Vagina (tissue), 2 donors: ENCODE data around the gene ISOC2. TPM values are rescaled to one million over a fixed set of nuclear protein-coding genes. Genes with fewer than 3 reads are reported as not detected.

Experiments used
- DNase-seq, 2 donors: peaks; one replicate each; pipeline ENCODE4 v3.0.0-alpha.2; 2017; ENCODE audit errors: extremely low spot score in 2 of 2
- H3K27ac ChIP-seq: fragments of 200-600 bp; sonication (generic); one replicate; pipeline ENCODE4 v1.5.1; 2019
- H3K27me3 ChIP-seq: fragments of 200-600 bp; sonication (generic); one replicate; pipeline ENCODE4 v1.5.1; 2019
- H3K36me3 ChIP-seq, 2 donors: fragments of 200-600 bp; sonication (generic); one replicate each; pipeline ENCODE4 v1.5.1; 2017 to 2019
- H3K4me1 ChIP-seq: fragments of 200-600 bp; sonication (generic); one replicate; pipeline ENCODE4 v1.5.1; 2019
- H3K4me3 ChIP-seq, 2 donors: fragments of 200-600 bp; sonication (generic); 1 replicate in 1 of 2; 2 replicates in 1 of 2; pipeline ENCODE4 v1.5.1; 2016 to 2019
- H3K9me3 ChIP-seq: fragments of 200-600 bp; sonication (generic); one replicate; pipeline ENCODE4 v1.5.1; 2019
- POLR2A ChIP-seq, 2 donors: fragments of 450-650 bp; IDR thresholded peaks; one replicate each; pipeline ENCODE4 v1.6.1; 2017; ENCODE audit warnings: antibody characterized with exemption in 2 of 2, mild to moderate bottlenecking in 2 of 2, moderate library complexity in 2 of 2
- POLR2AphosphoS5 ChIP-seq, 2 donors: sonication (generic); formaldehyde crosslinking; IDR thresholded peaks; one replicate each; pipeline ENCODE4 v1.9.0; 2017; ENCODE audit warnings: antibody characterized with exemption in 2 of 2, mild to moderate bottlenecking in 2 of 2, low read depth in 1 of 2; ENCODE audit not compliant: insufficient read depth in 1 of 2
- intact Hi-C: fragments of 100-400 bp; cut with DNase I; formaldehyde crosslinking; loops from one replicate; pipeline ENCODE4 v1.15.1; 2023
- total RNA-seq: library from RNA; depleted of rRNA; stranded (reverse); fragments of >200 nt; gene quantifications from one replicate; pipeline ENCODE4 v1.2.3, GENCODE V29; 2016
- TF ChIP-seq, protein P1 (sequence below), 3 experiments: fragments of 450-650 bp in 2 of 3; fragments of 200-600 bp in 1 of 3; sonication (generic) in 1 of 3; IDR thresholded peaks; one replicate each; pipeline ENCODE4 v1.5.1; 2017 to 2019; ENCODE audit warnings: antibody characterized with exemption in 3 of 3, mild to moderate bottlenecking in 2 of 3, moderate library complexity in 2 of 3

ISOC2 gene
- total RNA-seq, 1 donor from 2014 or later: 61.4 TPM

DNA sequence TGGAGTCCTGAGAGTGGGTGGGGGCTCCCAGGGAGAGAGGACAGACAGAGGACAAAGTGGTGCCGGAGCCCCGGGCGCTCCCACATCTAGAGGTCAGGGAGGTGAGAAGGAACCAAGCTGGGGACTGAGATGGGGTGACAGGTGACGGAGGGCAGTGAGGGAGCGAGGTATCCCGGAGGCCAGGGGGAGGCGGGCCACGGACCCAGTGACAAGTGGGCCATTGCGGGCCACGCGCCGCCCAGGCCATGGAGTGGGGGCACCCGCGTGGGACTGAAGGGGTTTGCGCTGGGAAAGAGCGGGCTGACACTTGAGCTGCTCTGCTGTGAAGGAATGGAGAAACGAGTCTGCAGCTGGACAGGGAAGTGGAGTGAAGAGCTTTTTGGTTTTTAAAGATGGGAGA is 17.6 kb upstream of the ISOC2 start:
- Histone ChIP-seq H3K27me3 (no peaks in the 10 kb centered on the region), H3K4me3 (no peak overlapping the region), H3K27ac (no peak overlapping the region), H3K36me3 (no peaks in the 10 kb centered on the region), H3K9me3 (no peaks in the 10 kb centered on the region), H3K4me1 (peaks cover 38% of the 10 kb centered on the region)
- no peak for DNase-seq
- TF ChIP-seq POLR2A (IDR thresholded peaks at IDR 0.05): no peak
- intact Hi-C loops: no loop called here

DNA sequence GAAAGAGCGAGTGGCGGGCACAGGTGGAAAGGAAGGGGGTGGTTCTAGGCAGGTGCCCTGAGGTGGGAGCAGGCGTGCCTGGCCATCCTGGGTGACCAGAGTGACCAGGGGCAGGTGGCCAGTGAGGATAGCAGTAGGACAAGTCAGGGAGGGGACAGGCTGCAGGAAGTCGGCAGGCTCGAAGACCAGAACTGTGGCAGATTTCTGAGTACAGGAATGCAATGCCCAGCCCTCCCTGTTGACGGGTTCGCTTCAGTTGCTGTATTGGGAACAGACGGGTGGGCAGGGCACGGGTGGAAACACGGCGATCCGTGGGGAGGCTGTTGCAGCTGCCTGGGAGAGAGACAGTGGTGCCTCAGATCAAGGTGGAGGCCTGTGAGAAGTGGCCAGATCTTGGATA is 16.9 kb upstream of the ISOC2 start:
- intact Hi-C loops: no loop called here
- H3K27ac ChIP-seq: no peak overlapping the region
- DNase-seq: no peak
- no peak overlapping the region for H3K4me3 ChIP-seq
- H3K27me3 ChIP-seq: no peaks in the 10 kb centered on the region
- no peaks in the 10 kb centered on the region for H3K36me3 ChIP-seq
- no peaks in the 10 kb centered on the region for H3K9me3 ChIP-seq
- TF ChIP-seq POLR2A (IDR thresholded peaks at IDR 0.05) (no peak), POLR2AphosphoS5 (IDR thresholded peaks at IDR 0.05; ENCODE audit: insufficient read depth in 1 of 2, low read depth in 1 of 2) (no peak)
- TF ChIP-seq, protein P1, sequence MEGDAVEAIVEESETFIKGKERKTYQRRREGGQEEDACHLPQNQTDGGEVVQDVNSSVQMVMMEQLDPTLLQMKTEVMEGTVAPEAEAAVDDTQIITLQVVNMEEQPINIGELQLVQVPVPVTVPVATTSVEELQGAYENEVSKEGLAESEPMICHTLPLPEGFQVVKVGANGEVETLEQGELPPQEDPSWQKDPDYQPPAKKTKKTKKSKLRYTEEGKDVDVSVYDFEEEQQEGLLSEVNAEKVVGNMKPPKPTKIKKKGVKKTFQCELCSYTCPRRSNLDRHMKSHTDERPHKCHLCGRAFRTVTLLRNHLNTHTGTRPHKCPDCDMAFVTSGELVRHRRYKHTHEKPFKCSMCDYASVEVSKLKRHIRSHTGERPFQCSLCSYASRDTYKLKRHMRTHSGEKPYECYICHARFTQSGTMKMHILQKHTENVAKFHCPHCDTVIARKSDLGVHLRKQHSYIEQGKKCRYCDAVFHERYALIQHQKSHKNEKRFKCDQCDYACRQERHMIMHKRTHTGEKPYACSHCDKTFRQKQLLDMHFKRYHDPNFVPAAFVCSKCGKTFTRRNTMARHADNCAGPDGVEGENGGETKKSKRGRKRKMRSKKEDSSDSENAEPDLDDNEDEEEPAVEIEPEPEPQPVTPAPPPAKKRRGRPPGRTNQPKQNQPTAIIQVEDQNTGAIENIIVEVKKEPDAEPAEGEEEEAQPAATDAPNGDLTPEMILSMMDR (IDR thresholded peaks at IDR 0.05): no peak
- H3K4me1 ChIP-seq: peaks cover 38% of the 10 kb centered on the region

- Histone ChIP-seq H3K27me3 (no peaks in the 10 kb centered on the region), H3K4me1 (peaks cover 42% of the 10 kb centered on the region), H3K9me3 (no peaks in the 10 kb centered on the region), H3K27ac (peak overlapping the region; percentile 98), H3K4me3 (peak overlapping the region; percentile 63 to 71), H3K36me3 (no peaks in the 10 kb centered on the region)
- intact Hi-C loops: no loop called here
- TF ChIP-seq POLR2A (IDR thresholded peaks at IDR 0.05): no peak
- TF ChIP-seq POLR2AphosphoS5 (IDR thresholded peaks at IDR 0.05; ENCODE audit: insufficient read depth in 1 of 2, low read depth in 1 of 2): no peak
- DNase-seq: no peak
Measured at GRCh38 chr19:55477905-55478304, 16.5 kb upstream of the ISOC2 start.

DNA sequence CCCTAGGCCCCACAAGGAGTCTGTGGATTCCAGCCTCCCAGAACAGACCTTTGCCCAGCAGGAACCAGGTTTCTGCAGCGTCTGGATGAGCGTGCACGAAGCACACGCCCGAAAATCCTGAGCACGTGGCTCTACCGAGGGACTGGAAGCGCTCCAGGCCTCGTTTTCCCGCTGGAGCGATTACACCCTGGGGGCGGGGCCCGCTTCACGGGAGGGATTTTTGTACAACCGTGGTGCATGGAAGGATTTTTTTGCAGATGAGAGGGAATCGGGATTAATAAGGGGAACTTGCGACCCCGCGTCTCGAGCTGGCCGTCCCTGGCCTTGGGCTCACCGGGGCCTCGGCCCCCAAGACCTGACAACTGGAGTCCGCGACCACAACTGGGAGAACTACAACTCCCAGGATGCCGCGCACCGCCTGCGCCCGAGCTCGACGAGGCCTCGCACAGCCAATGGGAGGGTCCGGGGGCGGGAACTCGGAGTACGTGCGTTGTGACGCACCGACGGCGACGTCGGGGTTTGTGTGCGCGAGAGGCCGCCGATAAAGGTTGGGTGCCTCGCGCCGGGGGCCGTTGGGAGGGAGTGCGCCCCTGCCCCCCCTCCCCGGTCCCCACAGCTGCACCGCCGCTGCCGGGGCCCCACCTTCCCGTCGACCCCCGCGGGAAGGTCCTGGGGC is 14.8 kb upstream of the ISOC2 start, which contains the start of gene ZNF628:
Gene ZNF628 (plus strand): TSS at position 518 of the 676 bp plus-strand sequence. CDS start 3,294 bp downstream, outside the sequence.
- peak in 1 of 2 donors; percentile 98 for DNase-seq
- H3K4me3 ChIP-seq: peak within 1 kb of the TSS; percentile 63 to 71
- H3K4me1 ChIP-seq: peaks cover 46% of the 10 kb centered on the region
- peak within 1 kb of the TSS; percentile 98 for H3K27ac ChIP-seq
- intact Hi-C loops: no loop called here
- no peaks in the 10 kb centered on the region for H3K36me3 ChIP-seq
- H3K27me3 ChIP-seq: no peaks in the 10 kb centered on the region
- TF ChIP-seq POLR2A (IDR thresholded peaks at IDR 0.05): peak in 1 of 2 donors; percentile 55
- TF ChIP-seq, protein P1 (IDR thresholded peaks at IDR 0.05): no peak
- TF ChIP-seq POLR2AphosphoS5 (IDR thresholded peaks at IDR 0.05; ENCODE audit: insufficient read depth in 1 of 2, low read depth in 1 of 2): peak; percentile 69 to 92
- H3K9me3 ChIP-seq: no peaks in the 10 kb centered on the region

- DNase-seq: no peak
- Histone ChIP-seq H3K9me3 (no peaks in the 10 kb centered on the region), H3K36me3 (no peaks in the 10 kb centered on the region), H3K4me1 (peaks cover 46% of the 10 kb centered on the region), H3K27ac (peak overlapping the region; percentile 57), H3K4me3 (no peak overlapping the region), H3K27me3 (no peaks in the 10 kb centered on the region)
- TF ChIP-seq, protein P1 (IDR thresholded peaks at IDR 0.05): no peak
- TF ChIP-seq POLR2AphosphoS5 (IDR thresholded peaks at IDR 0.05; ENCODE audit: insufficient read depth in 1 of 2, low read depth in 1 of 2): no peak
- no peak for TF ChIP-seq POLR2A (IDR thresholded peaks at IDR 0.05)
- intact Hi-C loops: no loop called here
Measured at GRCh38 chr19:55474269-55475265, 13.1 kb upstream of the ISOC2 start.
